Measurements from ENCODE around the gene FOXN3. TPM values are rescaled to one million over a fixed set of nuclear protein-coding genes. Genes with fewer than 3 reads are reported as not detected.
A peak's percentile ranks its signal among the peaks of the same experiment; 100 is the strongest.

FOXN3 gene
- total RNA-seq, 2 donors from 2014 or later: 141 to 150 TPM

- no peak for TF ChIP-seq CTCF (IDR thresholded peaks at IDR 0.05)
- Histone ChIP-seq H3K9me3 (no peaks in the 10 kb centered on the region), H3K4me1 (ENCODE audit: control insufficient read depth in 1 of 2, low read depth in 2 of 2) (peaks cover 11 to 47% of the 10 kb centered on the region in 2 donors), H3K36me3 (no peaks in the 10 kb centered on the region), H3K4me3 (no peak overlapping the region), H3K27ac (peak overlapping the region in 1 of 2 donors; percentile 29), H3K27me3 (replicated peaks; ENCODE audit: insufficient read depth) (no peaks in the 10 kb centered on the region)
- DNase-seq (ENCODE audit: low spot score) (no peak), ATAC-seq (ENCODE audit: insufficient number of reproducible peaks, low FRiP score, low read depth) (no peak)
Observed at GRCh38 chr14:89327771-89328212, 89.2 kb downstream of the FOXN3 start.

GRCh38 chr14:89325959-89326358 is 91.1 kb downstream of the FOXN3 start:
- ATAC-seq (ENCODE audit: insufficient number of reproducible peaks, low FRiP score, low read depth) (no peak), DNase-seq (ENCODE audit: low spot score) (no peak)
- no peaks in the 10 kb centered on the region for H3K36me3 ChIP-seq
- no peak overlapping the region for H3K27ac ChIP-seq
- no peaks in the 10 kb centered on the region for H3K9me3 ChIP-seq
- H3K4me3 ChIP-seq: no peak overlapping the region
- peaks cover 11 to 52% of the 10 kb centered on the region in 2 donors for H3K4me1 ChIP-seq (ENCODE audit: control insufficient read depth in 1 of 2, low read depth in 2 of 2)
- TF ChIP-seq CTCF (IDR thresholded peaks at IDR 0.05): no peak
- no peaks in the 10 kb centered on the region for H3K27me3 ChIP-seq (replicated peaks; ENCODE audit: insufficient read depth)

- Histone ChIP-seq H3K27ac (no peak overlapping the region), H3K4me3 (no peak overlapping the region), H3K27me3 (replicated peaks; ENCODE audit: insufficient read depth) (no peaks in the 10 kb centered on the region), H3K36me3 (no peaks in the 10 kb centered on the region), H3K9me3 (no peaks in the 10 kb centered on the region), H3K4me1 (ENCODE audit: control insufficient read depth in 1 of 2, low read depth in 2 of 2) (peaks cover 11 to 51% of the 10 kb centered on the region in 2 donors)
- ATAC-seq (ENCODE audit: insufficient number of reproducible peaks, low FRiP score, low read depth) (no peak), DNase-seq (ENCODE audit: low spot score) (no peak)
- no peak for TF ChIP-seq CTCF (IDR thresholded peaks at IDR 0.05)
Observed at GRCh38 chr14:89325299-89325883, 91.6 kb downstream of the FOXN3 start.

- TF ChIP-seq CTCF (IDR thresholded peaks at IDR 0.05): no peak
- no peak overlapping the region for H3K27ac ChIP-seq
- H3K4me1 ChIP-seq (ENCODE audit: control insufficient read depth in 1 of 2, low read depth in 2 of 2): peaks cover 11 to 49% of the 10 kb centered on the region in 2 donors
- ATAC-seq (ENCODE audit: insufficient number of reproducible peaks, low FRiP score, low read depth) (no peak), DNase-seq (ENCODE audit: low spot score) (no peak)
- no peak overlapping the region for H3K4me3 ChIP-seq
- no peaks in the 10 kb centered on the region for H3K27me3 ChIP-seq (replicated peaks; ENCODE audit: insufficient read depth)
- no peaks in the 10 kb centered on the region for H3K36me3 ChIP-seq
- H3K9me3 ChIP-seq: no peaks in the 10 kb centered on the region
Observed at GRCh38 chr14:89324501-89325298, 92.3 kb downstream of the FOXN3 start.

- H3K27me3 ChIP-seq (replicated peaks; ENCODE audit: insufficient read depth): no peaks in the 10 kb centered on the region
- H3K36me3 ChIP-seq: no peaks in the 10 kb centered on the region
- H3K4me1 ChIP-seq (ENCODE audit: control insufficient read depth in 1 of 2, low read depth in 2 of 2): peaks cover 0 to 25% of the 10 kb centered on the region in 2 donors
- no peak for TF ChIP-seq CTCF (IDR thresholded peaks at IDR 0.05)
- no peak for ATAC-seq (ENCODE audit: insufficient number of reproducible peaks, low FRiP score, low read depth)
- no peak overlapping the region for H3K4me3 ChIP-seq
- H3K9me3 ChIP-seq: no peaks in the 10 kb centered on the region
- no peak for DNase-seq (ENCODE audit: low spot score)
- no peak overlapping the region for H3K27ac ChIP-seq
Observed at GRCh38 chr14:89320381-89321000, 96.5 kb downstream of the FOXN3 start.
